MM.1S (cell line): Measurements from ENCODE around the gene DCHS1.

Source experiments
- DNase-seq: peaks from one replicate; pipeline ENCODE4 v3.0.0-alpha.2; 2015
- H2AFZ ChIP-seq: fragments of 300-600 bp; sonication (generic); 2 replicates; pipeline ENCODE4 v1.6.0; 2016; ENCODE audit warnings: antibody characterized with exemption, low read length
- H3F3A ChIP-seq: fragments of 300-600 bp; sonication (generic); 2 replicates; pipeline ENCODE4 v1.6.1; 2016; ENCODE audit warnings: mild to moderate bottlenecking, antibody characterized with exemption, low read length, moderate library complexity, mixed read lengths; ENCODE audit not compliant: insufficient read depth
- H3K27ac ChIP-seq: fragments of 300-600 bp; sonication (generic); 2 replicates; pipeline ENCODE4 v1.5.1; 2016; ENCODE audit warnings: mild to moderate bottlenecking, low read length
- H3K27me3 ChIP-seq: fragments of 300-600 bp; sonication (generic); replicated peaks from 2 replicates; pipeline ENCODE4 v1.6.0; 2016; ENCODE audit warnings: low read length; ENCODE audit not compliant: insufficient read depth
- H3K36me3 ChIP-seq: fragments of 300-600 bp; sonication (generic); replicated peaks from 2 replicates; pipeline ENCODE4 v1.6.1; 2016; ENCODE audit warnings: mild to moderate bottlenecking, low read length, mixed read lengths; ENCODE audit not compliant: insufficient read depth
- H3K4me1 ChIP-seq: fragments of 300-600 bp; sonication (generic); 2 replicates; pipeline ENCODE4 v1.6.1; 2016; ENCODE audit warnings: low read length, mixed read lengths
- H3K4me2 ChIP-seq: fragments of 300-600 bp; sonication (generic); 2 replicates; pipeline ENCODE4 v1.6.0; 2016; ENCODE audit warnings: low read depth, low read length
- H3K4me3 ChIP-seq: fragments of 300-600 bp; sonication (generic); 2 replicates; pipeline ENCODE4 v1.5.1; 2016; ENCODE audit warnings: low read length, mixed read lengths
- H3K79me2 ChIP-seq: fragments of 300-600 bp; sonication (generic); 2 replicates; pipeline ENCODE4 v1.6.1; 2016; ENCODE audit warnings: mixed run types, low read length, mixed read lengths
- H3K9ac ChIP-seq: fragments of 300-600 bp; sonication (generic); 2 replicates; pipeline ENCODE4 v1.6.1; 2016; ENCODE audit warnings: low read length, mixed read lengths
- H3K9me2 ChIP-seq: fragments of 300-600 bp; sonication (generic); replicated peaks from 2 replicates; pipeline ENCODE4 v1.6.1; 2016; ENCODE audit warnings: mild to moderate bottlenecking, low read length, mixed read lengths; ENCODE audit not compliant: insufficient read depth
- H3K9me3 ChIP-seq: fragments of 300-600 bp; sonication (generic); replicated peaks from 2 replicates; pipeline ENCODE4 v1.6.1; 2016; ENCODE audit warnings: mild to moderate bottlenecking, low read length, mixed read lengths; ENCODE audit not compliant: insufficient read depth
- H4K20me1 ChIP-seq: fragments of 300-600 bp; sonication (generic); 2 replicates; pipeline ENCODE4 v1.6.1; 2016; ENCODE audit warnings: mild to moderate bottlenecking, low read length, moderate library complexity, mixed read lengths; ENCODE audit not compliant: insufficient read depth
- CTCF ChIP-seq: fragments of 300-600 bp; sonication (generic); IDR thresholded peaks from 2 replicates; pipeline ENCODE4 v1.5.1; 2016; ENCODE audit warnings: antibody characterized with exemption, low read length, mixed read lengths
- EZH2 ChIP-seq: fragments of 300-600 bp; sonication (generic); optimal IDR thresholded peaks from 2 replicates; pipeline ENCODE3; 2017; ENCODE audit warnings: low read depth, mild to moderate bottlenecking, antibody characterized with exemption, low read length, mixed read lengths
- EZH2phosphoT487 ChIP-seq: fragments of 300-600 bp; sonication (generic); IDR thresholded peaks from 2 replicates; pipeline ENCODE4 v1.6.1; 2018; ENCODE audit warnings: antibody characterized with exemption, low read length

Gene DCHS1

DNA sequence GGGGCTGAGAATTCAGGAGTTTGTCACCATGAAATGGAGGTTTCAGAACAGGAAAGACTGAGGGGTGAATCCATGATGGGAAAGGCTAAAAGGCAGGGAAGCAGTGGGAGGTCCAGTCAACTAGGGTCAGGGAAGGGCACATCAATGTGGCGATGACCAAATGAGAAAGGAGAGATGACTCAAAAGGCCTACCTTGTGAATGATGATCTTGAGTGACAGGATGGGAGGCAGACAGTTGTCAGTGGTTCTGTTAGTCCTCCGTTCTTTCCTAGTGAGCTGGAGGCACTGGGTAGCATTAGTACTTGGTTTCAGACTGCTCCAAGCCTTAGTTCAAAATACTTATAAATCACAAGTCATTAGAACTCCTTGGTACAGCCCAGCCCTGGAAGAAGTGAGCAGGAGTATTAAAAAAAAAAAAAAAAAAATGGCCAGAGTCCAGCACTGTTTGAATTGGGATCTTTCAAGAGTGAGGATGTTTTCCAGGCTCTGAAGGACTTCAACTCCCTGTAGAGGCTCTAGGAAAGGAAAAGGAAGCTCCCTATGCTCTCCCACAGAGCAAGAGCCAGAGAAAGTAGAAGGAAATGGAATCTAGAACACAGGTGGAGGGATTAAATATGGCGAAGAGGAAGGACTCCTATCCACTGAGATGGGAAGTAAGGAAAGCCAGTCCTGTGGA is 8.3 kb upstream of the DCHS1 start:
- no peaks in the 10 kb centered on the region for H3K4me1 ChIP-seq
- no peak for DNase-seq
- H3K79me2 ChIP-seq, result no peaks in the 10 kb centered on the region
- no peaks in the 10 kb centered on the region for H3K36me3 ChIP-seq
- H3K4me3 ChIP-seq, result no peak overlapping the region
- no peaks in the 10 kb centered on the region for H3F3A ChIP-seq
- H3K27ac ChIP-seq, result no peak overlapping the region
- H3K9me2 ChIP-seq, result no peaks in the 10 kb centered on the region
- no peaks in the 10 kb centered on the region for H3K9me3 ChIP-seq
- H3K9ac ChIP-seq, result no peak overlapping the region
- H4K20me1 ChIP-seq, result no peaks in the 10 kb centered on the region
- peaks cover 15% of the 10 kb centered on the region for H3K27me3 ChIP-seq
- no peak overlapping the region for H2AFZ ChIP-seq
- H3K4me2 ChIP-seq, result no peak overlapping the region
- TF ChIP-seq EZH2phosphoT487 (no peak), CTCF (no peak), EZH2 (no peak)

DNA sequence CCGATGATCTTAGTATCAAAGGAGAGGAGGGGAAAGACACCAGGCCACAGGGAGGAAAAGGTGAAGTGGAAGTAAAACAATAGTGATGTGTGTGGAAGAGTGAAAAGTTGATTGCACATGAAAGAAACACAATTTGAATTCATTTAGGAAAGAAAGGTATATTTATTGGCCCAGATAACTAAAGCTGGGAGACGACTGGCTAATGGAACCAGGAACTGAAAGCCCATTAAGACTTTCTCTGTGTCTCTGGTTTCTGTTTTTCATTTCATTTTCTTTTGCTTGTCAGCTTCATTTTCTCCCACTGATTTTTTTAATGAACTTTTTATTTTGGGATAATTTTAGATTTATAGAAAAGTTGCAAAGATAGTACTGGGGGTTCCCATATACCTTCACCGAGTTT is 5.1 kb upstream of the DCHS1 start:
- peaks cover 45% of the 10 kb centered on the region for H3K27me3 ChIP-seq
- H3K27ac ChIP-seq, result no peak overlapping the region
- no peaks in the 10 kb centered on the region for H3K9me2 ChIP-seq
- H3K36me3 ChIP-seq, result no peaks in the 10 kb centered on the region
- H3K79me2 ChIP-seq, result no peaks in the 10 kb centered on the region
- H3K9ac ChIP-seq, result no peak overlapping the region
- H3K4me3 ChIP-seq, result no peak overlapping the region
- DNase-seq, result no peak
- no peaks in the 10 kb centered on the region for H3K9me3 ChIP-seq
- H3K4me2 ChIP-seq, result no peak overlapping the region
- no peak for TF ChIP-seq EZH2
- no peak for TF ChIP-seq CTCF
- TF ChIP-seq EZH2phosphoT487, result no peak
- no peaks in the 10 kb centered on the region for H4K20me1 ChIP-seq
- H2AFZ ChIP-seq, result no peak overlapping the region
- H3F3A ChIP-seq, result no peaks in the 10 kb centered on the region
- no peaks in the 10 kb centered on the region for H3K4me1 ChIP-seq

DNA sequence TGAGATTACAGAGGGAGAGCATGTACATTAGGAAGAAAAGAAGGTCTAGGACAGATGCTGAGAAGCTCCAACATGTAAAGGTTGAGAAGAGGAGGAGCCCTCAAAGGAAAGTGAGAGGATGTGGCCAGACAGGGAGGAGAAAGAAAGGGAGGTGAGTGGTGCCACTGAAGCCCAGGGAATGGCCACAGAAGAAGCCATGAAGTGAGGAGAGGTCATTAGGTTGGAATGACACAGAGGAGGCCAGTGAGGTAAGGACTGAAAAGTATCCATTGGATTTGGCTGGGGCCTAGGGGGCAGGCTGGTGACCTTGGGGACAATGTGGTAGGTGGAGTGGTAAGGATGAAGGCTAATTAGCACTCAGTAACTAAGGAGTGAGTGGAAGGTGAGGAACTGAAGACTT is 3.0 kb upstream of the DCHS1 start:
- Histone ChIP-seq H3K4me3 (no peak overlapping the region), H3F3A (no peaks in the 10 kb centered on the region), H3K36me3 (no peaks in the 10 kb centered on the region), H3K9me3 (no peaks in the 10 kb centered on the region), H3K79me2 (no peaks in the 10 kb centered on the region), H3K27ac (no peak overlapping the region), H3K9ac (no peak overlapping the region), H3K9me2 (no peaks in the 10 kb centered on the region), H3K4me2 (no peak overlapping the region), H3K4me1 (no peaks in the 10 kb centered on the region), H4K20me1 (no peaks in the 10 kb centered on the region), H3K27me3 (peaks cover 45% of the 10 kb centered on the region), H2AFZ (no peak overlapping the region)
- TF ChIP-seq CTCF (no peak), EZH2 (no peak), EZH2phosphoT487 (no peak)
- DNase-seq, result no peak
